8988T (cell line): ENCODE measurements around the gene FBXW5.

Experiments
- DNase-seq: peaks from one replicate; pipeline ENCODE4 v3.0.0; 2011

FBXW5 gene

DNA sequence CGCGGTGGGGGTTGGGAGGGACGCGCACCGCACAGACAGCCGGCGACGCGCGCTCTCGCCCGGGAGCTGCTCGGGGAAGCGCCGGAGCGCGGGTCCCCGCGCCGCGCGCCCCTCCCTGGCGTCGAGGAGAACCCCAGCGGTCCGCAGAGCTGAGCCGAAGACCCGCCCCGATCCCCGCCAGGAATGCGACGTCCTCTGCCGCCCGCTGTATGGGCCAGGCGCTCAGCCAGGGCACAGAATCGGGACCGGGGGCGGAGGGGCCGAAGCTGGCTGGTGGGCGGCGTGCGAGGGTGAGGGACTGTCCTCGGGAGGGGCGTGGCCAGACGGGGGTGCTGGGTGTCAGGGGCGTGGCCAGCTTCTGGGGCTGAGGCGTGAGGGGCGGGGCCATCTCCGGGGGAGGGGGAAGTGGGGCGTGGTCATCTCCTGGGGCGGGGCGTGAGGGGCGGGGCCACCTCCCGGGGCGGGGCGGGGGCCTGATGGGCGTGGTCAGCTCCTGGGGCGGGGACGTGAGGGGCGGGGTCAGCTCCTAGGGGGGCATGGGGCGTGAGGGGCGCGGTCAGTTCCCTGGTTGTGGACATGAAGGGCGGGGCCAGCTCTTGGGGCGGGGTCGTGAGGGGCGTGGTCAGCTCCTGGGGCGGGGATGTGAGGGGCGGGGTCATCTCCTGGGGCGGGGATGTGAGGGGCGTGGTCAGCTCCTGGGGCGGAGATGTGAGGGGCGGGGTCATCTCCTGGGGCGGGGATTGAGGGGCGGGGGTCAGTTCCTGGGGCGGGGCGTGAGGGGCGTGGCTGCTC lies 33.7 kb upstream of the FBXW5 start:
- DNase-seq: peak; percentile 99

DNA sequence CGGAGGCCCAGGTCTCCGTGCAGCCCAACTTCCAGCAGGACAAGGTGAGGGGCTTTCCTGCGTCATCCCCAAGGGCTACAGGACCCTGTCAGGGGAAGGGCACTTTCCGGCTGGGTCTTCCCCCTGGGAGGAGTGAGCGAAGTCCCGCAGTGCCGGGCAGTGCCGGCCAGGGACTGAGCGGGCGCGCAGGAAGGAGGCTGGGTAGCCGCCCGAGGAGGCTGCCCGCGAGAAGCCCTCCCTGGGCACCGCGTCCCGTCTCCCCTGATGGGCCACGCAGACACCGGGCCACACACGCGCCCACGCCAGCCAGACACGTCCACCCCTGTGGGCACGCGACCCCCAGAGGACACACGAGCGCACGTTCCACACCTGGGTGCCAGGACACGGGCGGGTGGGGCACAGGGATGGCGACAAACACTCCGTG lies 33.1 kb upstream of the FBXW5 start:
- no peak for DNase-seq

DNA sequence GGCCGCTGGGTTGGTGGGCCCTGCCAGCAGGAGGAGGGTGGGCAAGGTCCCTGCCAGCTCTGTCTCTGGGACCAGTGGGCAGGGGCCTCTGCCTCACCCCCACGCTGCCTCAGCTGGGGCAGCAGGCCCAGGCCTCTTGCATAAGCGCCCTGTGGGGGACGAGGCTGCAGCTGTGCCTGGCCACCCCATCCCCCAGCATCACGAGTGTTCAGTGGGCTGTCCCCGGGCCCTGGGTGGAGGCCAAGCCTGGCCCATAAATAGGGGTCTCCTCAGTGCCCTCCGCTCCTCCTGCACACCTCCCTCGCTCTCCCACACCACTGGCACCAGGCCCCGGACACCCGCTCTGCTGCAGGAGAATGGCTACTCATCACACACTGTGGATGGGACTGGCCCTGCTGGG lies 32.7 kb upstream of the FBXW5 start, which contains the start of gene PTGDS:
TSS of gene PTGDS (plus strand) at position 282 of the 400 bp plus-strand sequence. CDS start at position 357, 75 bp downstream.
- DNase-seq: no peak

DNA sequence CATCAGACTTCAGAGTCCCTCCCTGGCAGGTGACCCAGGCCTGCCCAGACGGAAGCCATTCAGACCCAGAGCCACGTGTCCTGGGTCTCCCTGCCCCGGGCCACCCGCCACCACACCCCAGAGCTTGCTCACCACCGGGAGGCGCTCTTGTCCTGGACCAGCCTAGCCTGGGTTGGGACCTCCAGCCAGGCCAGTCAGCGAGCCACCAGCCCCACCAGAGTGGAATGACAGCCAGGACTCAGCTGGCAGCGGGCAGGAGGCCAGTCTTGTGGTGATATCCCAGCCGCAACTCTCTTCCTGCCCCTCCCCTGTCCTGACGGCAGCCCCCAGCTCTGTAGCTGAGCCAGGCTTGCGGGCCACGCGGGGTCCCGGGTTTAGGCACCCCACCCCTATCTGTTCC lies 31.1 kb upstream of the FBXW5 start:
- DNase-seq: peak; percentile 75

DNA sequence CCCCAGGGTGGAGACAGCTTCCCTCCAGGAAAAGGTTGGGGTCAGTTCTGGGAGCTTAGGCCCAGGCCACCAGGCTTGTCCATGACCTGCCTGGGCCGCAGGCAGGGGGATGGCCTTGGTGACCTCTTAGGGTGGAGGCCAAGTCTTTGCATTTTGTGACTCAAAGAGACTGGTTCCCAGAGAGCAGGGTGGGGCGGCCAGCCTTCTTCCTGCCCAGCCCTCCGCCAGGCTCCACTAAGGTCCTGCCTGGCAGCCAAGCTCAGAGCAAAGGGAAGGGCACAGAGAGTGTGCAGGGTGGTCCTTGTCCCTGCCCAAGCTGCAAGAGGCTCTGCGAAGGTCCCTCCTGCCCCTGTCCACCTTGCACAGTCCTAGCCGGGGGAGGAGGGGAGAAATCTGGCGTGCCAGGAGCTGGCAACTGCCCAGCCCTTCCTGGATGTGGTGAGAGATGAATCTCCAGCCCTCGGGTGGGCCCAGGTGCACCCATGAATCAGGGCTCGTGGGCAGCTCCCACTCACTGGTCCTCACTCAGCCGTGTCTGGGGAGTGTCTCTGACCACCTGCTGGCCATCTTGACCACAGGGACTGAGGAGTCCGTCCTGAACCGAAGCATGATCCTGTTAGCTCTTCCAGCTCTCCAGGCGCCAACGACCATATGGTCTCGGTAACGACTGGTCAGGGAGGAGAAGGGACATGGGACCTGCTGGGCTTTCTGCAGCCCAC lies 30.4 kb upstream of the FBXW5 start:
- no peak for DNase-seq

DNA sequence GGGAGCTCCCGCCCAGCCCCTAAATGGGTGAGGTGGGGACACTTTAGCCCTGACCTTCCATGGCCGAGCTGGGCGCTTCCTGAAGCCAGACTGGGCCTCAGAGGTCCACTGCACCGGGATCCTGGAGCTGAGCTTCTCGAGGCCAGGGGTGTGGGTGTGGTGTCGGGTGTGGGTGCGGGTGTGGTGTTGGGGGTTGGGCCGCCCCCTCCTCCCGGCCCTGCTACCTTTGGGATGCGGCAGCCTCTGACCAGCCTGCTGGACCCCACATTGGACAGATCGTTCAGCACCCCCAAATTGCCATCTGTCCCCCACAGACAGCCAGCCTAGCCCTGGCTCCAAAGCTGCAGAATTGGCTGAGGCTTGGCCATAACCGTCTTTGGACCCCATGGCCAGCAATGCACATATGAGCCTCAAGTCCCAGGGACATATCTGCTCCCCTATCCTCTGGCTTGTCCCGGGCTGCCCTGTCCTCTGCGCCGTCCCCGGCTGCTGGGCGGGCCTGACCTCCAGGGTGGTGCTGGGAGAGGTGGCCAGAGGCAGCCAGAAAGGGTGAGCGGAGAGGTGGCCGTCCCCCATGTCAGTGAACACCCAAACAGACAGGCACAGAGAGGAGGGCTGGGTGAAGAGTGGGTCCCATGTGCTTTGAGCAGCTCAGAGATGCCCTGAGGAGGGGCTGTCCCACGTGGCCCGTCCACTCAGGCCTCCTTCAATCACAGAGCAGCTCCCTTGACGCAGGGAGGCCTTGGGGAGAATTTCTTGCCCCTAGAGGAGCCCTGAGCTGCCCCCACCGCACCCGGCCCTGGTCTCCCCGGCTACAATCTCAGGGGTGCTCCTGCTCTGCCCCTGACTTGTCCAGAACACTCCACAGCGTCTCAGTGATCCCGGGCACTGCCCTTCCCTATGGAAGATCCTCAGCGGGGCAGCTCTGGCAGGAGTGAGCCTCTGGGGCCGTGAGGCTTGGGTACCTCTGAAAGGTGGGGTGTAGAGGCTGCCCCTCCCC lies 29.4 kb upstream of the FBXW5 start:
- DNase-seq: no peak

DNA sequence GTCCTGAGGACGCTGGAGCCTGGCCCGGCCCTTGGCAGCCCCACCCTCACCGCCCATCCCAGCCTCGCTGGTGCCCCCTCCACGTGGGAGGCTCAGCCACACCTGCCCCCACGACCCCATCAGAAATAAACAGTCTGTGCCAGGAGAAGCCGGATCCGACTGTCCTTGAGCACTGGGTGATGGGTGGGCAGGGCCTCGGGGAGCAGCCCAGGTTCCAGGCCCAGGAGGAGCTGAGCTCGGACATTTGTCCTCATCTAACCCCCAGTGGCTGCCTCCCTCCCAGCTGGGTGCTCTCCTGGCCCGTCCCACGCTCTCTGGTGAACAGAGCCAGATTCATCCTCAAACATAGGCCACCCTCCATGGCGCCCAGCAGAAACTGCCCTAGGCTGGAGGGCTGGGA lies 28.2 kb upstream of the FBXW5 start:
- no peak for DNase-seq

DNA sequence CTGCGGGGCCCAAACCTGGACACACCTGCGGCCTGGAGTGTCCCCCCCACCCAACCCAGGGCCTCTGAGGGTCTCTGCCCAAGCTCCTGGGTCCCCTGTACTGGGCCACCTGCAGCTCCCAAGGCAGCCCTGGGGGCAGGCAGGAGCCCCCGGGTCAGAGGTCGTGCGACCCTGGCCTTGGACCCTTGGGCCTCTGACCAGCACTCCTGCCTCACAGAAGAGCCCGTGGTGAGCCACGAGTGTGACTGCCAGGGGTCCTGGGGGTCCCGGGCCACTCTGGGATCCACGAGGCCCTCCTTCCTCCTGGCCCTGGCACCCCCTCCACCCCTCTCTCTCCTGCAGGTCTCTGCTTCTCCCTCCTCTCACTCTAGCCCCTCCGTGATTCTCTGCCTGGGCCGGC lies 27.8 kb upstream of the FBXW5 start:
- no peak for DNase-seq

DNA sequence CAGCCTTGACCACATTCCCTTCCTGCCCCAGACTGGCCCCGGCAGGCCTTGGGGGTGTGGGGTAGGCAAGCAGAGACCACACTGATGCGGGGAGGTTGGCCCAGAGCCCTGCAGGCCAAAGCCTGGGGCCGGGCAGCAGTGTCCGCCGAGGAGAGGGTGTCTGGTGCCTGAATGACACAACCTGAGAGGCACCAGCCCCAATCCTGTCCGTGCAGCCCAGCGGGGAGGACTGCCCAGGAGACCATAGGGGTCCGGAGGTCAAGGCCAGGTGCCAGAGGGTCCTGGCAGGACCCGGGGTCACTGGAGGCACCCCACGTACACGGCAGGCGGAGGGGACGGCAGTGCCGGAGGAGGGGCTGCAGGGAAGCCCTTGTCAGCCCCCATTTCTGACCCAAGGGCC lies 27.2 kb upstream of the FBXW5 start:
- no peak for DNase-seq

DNA sequence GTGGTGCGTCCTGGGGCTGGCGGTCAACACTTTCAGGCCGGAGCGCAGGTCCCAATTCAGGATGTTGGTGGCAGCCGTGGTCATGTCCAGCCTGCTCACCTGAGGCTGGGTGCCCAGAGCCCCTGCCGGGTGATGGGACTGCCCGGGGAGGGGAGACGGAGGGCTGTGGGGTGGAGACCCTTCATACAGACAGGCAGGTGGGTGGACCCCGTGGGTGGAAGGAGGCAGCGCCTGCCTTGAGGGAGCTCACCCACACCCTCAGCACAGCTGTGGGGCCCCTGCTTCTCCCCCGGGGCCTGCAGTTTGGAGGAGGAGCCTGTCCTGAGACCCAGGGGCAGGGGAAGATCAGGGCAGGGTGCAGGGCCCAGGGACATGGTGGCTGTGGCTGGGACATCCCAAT lies 25.8 kb upstream of the FBXW5 start:
- no peak for DNase-seq

DNA sequence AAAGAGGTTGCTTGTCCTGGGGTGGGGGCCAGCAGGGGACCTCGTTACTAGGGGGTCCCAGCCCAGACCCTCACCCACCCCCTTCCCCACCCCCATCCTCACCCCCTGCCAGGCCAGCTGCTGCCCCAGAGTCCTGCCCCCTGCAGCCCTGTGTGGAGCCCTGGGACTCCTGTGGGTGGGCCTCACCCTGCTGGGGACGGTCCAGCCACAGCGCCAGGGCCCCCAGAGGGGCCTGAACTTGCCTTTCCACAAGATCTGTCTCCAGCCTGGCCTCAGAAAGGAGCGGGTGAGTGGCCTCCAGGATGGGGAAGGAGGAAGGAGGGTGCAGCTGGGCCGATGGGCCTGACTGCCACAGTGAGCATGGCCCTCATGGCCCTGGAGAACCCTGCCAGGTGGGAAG lies 25.2 kb upstream of the FBXW5 start:
- DNase-seq: no peak

DNA sequence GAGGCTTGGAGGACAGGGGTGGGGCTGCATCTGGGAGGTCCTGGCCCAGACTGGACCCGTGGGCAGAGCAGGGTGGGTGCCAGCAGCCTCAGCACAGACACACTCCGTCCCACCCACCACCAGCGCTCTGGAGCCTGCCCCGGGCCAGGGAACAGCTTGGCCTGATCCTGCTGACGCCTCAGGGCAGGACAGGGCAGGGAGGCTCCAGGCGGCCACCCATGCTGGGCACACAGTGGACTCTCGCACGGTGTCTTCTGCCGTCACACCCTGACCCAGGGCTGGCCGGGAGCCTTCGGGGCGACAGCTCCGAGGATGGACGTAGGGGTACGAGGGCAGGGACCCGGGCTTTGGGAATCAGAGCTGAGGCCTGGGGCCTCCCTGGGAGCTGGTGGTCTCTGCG lies 24.6 kb upstream of the FBXW5 start:
- no peak for DNase-seq

DNA sequence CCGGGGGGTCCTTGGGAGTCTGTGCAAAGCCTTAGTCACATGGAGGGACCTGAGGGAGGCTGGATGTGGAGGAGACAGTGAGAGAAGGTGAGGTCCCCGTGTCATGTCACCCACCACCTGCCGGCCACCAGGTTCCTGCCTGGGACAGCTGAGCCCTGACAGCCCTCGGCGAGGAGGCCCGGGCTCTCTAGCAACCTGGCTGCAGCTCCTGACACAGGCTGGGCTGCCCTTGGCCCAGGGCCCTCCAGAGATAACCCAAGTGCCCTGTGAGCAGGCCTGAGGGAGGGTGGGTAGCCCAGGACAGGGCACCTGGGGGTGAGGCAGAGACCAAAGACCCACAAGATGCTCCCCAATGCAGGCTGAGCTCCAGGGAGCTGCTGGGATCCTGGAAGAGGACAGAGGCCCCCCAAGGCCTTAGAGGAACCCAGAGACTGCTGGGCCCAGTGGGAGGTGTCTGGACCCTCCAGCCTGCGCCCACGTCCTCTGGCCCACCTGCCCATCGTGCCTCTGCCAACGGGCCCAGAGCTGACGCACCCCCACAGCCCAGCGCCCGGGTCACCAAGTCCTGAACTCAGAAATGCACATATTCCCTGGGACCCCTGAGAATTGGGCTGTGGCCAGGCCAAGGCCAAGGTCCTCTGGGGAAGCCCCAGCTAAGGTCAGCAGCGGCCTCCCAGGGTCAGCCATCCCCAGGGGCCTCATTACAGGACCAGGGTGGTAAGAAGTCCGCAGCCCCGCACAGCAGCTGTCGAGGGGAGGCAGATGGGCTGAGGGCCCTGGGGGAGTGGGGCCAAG lies 24.0 kb upstream of the FBXW5 start:
- no peak for DNase-seq

DNA sequence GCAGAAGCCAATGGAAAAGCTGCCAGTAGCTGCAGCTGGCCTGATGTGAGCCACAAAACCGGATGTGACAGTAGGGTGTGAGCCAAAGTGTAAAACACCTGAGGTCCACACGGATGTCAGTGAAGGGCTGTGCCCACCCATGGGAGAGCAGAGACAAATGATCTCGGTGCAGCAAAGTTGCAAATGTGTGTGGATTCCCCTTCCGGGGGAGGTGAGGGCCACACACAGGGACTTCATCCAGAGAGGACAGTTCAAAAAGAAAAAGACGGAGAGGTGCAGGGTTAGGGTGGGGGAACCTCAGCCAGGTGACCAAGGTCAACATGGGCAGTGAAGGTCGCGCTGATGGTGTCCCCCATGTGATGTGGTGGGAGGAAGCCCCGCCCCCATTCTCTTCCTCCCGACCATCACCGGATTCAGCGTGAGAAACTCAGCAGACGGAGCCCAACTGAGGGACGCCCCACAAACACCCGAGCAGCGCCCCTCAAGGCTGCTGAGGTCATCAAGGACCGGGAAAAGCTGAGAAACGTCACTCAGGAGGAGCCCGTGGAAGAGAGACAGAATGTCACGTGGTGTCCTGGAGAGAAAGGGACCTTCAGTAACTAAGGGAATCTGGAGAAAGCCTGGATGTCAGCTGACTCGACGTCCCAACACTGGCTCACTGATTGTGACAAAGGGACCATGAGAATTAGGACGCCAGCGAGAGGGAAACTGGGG lies 21.4 kb upstream of the FBXW5 start:
- no peak for DNase-seq

DNA sequence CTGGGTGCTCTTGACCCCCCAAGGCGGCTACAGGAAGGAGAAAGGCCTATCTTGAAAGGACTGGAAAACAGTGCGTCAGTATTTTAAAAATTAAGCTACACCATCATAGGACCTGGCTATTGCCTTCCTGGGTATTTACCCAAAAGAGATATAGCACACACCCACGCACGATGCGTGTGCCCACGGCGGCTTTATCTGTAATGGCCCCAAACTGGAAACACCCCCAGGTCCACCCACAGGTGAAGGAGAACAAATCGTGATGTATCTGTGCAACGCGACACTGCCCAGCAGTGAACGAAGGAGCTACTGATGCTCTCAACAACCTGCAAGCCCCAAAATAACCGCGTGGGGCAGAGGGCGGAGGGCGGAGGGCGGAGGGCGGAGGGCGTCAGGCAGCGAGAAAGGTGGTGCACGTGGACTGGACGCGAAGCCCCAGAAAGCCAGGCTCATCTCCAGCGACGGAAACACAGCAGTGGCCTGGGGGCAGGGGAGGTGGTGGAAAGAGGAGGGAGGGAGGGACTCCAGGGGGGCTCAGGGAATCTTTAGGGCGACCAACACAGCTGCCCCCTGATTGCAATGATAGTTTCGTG lies 20.4 kb upstream of the FBXW5 start:
- no peak for DNase-seq

DNA sequence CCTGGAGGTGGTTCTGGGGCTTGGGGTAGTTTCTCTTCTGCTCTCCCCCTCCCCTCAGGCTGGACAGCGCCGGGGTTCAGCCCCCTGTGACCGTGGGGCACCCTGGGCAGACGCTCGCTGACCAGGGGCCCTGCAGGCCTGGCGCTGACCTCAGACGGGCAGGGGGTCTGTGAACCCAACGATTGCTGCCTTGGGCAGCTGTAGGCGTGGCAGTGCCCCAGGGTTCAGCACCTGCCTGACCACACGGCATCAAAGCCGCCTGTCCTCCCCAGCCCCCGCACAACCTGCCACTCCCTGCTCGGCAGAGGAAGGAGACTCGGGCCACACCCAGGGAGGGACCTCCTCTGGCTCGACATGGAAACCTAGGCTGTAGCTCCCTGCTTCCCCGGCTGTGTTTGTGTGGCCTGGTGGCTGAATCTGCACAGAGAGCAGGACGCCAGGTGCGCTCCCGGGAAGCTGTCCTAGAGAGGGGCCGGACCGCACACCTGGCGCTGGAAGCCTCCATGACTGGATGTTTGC lies 19.7 kb upstream of the FBXW5 start:
- no peak for DNase-seq

DNA sequence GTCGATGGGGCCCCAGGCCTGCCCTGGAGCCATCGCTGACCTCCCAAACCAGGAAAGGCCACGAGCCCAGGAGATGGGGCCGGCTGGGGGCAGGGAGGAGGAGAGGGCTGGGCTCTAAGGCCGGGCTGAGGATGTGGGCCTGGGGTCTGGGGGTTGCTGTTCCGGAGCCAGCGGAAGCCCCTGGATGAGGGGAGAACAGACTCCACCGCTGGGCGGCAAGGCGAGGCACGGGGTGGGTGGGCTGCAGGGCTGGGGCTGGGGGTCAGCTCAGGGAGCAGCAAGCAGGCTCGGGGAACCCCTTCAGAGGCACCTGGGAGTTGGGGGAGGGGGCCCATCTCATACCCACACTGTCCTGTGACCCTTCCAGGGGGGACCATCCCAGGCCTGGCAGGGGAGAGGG lies 19.2 kb upstream of the FBXW5 start:
- no peak for DNase-seq

DNA sequence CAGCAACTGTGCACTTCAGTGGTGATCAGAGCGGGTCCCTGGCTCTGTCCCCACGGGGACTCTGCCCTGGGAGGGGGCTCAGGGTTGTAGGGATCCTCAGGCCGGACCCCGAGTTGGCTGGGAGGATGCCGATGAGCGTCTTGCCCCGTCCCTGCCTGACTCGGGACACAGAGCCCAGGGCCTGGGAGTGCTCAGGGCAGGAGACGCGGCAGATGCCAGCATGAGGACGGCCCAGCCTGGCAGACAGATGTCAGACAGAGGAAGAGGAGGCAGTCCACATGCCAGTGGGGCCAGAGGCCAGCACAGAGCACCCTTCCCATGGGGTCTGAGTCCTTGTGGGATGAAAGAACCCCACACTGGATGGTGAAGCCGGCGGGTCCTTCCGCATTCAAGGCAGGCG lies 18.8 kb upstream of the FBXW5 start:
- no peak for DNase-seq

DNA sequence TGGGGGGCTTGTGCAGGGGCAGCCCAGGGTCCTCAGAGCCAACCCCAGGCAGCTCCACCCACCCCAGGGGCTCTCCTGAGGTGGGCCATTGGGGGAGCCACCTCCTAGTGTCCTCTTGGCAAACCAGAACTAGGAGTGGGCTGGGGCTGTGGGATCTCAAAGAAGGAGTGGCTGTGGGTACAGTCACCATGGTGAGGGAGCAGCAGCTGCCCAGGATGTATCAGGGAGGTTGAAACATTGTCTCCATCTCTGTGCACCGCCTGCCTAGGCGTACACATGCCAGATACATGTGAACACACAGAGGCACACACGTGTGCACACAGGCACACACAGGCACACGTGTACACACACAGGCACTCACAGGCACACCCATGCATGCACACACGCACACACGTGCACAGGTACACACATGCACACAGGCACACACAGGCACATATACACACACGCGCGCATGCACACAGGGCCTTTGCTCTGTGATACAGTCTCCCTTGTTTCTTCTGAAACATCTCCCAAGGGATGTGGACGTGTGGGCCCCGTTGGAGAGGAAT lies 18.2 kb upstream of the FBXW5 start:
- DNase-seq: no peak

DNA sequence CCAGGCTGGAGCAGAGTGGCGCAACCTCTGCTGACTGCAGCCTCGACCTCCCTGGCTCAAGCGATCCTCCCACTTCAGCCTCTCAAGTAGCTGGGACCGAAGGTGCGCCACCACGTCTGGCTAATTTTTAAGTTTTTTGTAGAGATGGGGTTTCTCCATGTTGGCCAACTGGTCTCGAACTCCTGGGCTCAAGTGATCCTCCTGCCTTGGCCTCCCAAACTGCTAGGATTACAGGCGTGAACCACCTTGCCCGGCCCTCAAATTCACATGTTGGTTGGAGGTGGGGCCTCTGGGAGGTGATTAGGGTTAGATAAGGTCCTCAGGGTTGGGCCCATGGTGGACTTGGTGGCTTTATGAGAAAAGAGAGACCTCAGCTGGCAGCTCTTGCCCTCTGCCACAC lies 17.6 kb upstream of the FBXW5 start:
- DNase-seq: no peak
